CD4-positive, alpha-beta T cell (primary cell): ENCODE measurements around the gene LZTFL1. TPM values are rescaled to one million over a fixed set of nuclear protein-coding genes. Genes with fewer than 3 reads are reported as not detected.

Experiments
- ATAC-seq: fragments of 200-7000 bp; cut with Tn5 transposase; one replicate; pipeline ENCODE4 v1.10.0; 2022; ENCODE audit warnings: mild to moderate bottlenecking; ENCODE audit not compliant: poor library complexity
- CTCF ChIA-PET: fragments of 350-600 bp; sonication (Branson Sonifier 250); formaldehyde crosslinking; loops from one replicate; lab custom pipeline; 2021; ENCODE audit warnings: antibody characterized with exemption, inconsistent platforms; lab: Charles Lee
- POLR2A ChIA-PET: fragments of 350-600 bp; sonication (Branson Sonifier 250); formaldehyde crosslinking; loops from one replicate; lab custom pipeline; 2021; ENCODE audit warnings: antibody characterized with exemption, inconsistent platforms; lab: Charles Lee
- DNase-seq, 14 experiments: peaks; one replicate each; pipeline ENCODE4 v3.0.0-alpha.2; 2013 to 2020; ENCODE audit warnings: mixed read lengths in 2 of 14
- H3K27ac ChIP-seq, 2 donors: one replicate each; pipeline versions ENCODE4 v1.5.1 to v1.7.0; 2013; ENCODE audit warnings: low read length in 2 of 2, low read depth in 1 of 2, mild to moderate bottlenecking in 1 of 2
- H3K27me3 ChIP-seq, 2 experiments: 1 replicate in 1 of 2; 2 replicates in 1 of 2; pipeline versions ENCODE4 v1.6.1 to v1.7.0; 2013; ENCODE audit warnings: low read length in 2 of 2, control low read depth in 1 of 2, mild to moderate bottlenecking in 1 of 2, moderate library complexity in 1 of 2; ENCODE audit not compliant: insufficient read depth in 2 of 2, control insufficient read depth in 1 of 2
- H3K36me3 ChIP-seq: one replicate; pipeline ENCODE4 v1.6.1; 2013; ENCODE audit warnings: low read length, control low read depth; ENCODE audit not compliant: insufficient read depth
- H3K4me1 ChIP-seq: one replicate; pipeline ENCODE4 v1.6.1; 2013; ENCODE audit warnings: low read length, control low read depth; ENCODE audit not compliant: insufficient read depth
- H3K4me3 ChIP-seq: one replicate; pipeline ENCODE4 v1.5.1; 2013; ENCODE audit warnings: mild to moderate bottlenecking, low read length, moderate library complexity
- H3K9me3 ChIP-seq, 2 experiments: 1 replicate in 1 of 2; 2 replicates in 1 of 2; pipeline versions ENCODE4 v1.6.1 to v1.7.0; 2013; ENCODE audit warnings: low read length in 2 of 2, mild to moderate bottlenecking in 2 of 2, control low read depth in 1 of 2, moderate library complexity in 1 of 2; ENCODE audit not compliant: control insufficient read depth in 1 of 2, insufficient read depth in 1 of 2
- H3K27ac Mint-ChIP-seq: one replicate; pipeline ENCODE4 v1.8.0; 2020; ENCODE audit warnings: mixed read lengths
- H3K27me3 Mint-ChIP-seq: one replicate; pipeline ENCODE4 v1.8.0; 2021; ENCODE audit warnings: mixed read lengths
- H3K36me3 Mint-ChIP-seq: one replicate; pipeline ENCODE4 v1.8.0; 2021; ENCODE audit warnings: low read depth, mixed read lengths
- H3K4me1 Mint-ChIP-seq: one replicate; pipeline ENCODE4 v1.8.0; 2021; ENCODE audit warnings: low read depth, mixed read lengths
- H3K4me3 Mint-ChIP-seq: one replicate; pipeline ENCODE4 v1.8.0; 2020; ENCODE audit warnings: mild to moderate bottlenecking, mixed read lengths
- H3K9me3 Mint-ChIP-seq: one replicate; pipeline ENCODE4 v1.8.0; 2020; ENCODE audit warnings: mixed read lengths
- CTCF ChIP-seq: fragments of 200-600 bp; IDR thresholded peaks from one replicate; pipeline ENCODE4 v1.8.0; 2022; ENCODE audit warnings: antibody characterized with exemption, mild to moderate bottlenecking
- intact Hi-C, 2 experiments: fragments of 100-400 bp; cut with DNase I in 1 of 2; cut with micrococcal nuclease in 1 of 2; formaldehyde crosslinking; loops; one replicate each; pipeline versions ENCODE4 v1.15.1 to v1.9.0; 2023 to 2025; cut with DNase I, micrococcal nuclease
- total RNA-seq, 174 experiments: library from RNA in 2 of 174; stranded (reverse) in 2 of 174; gene quantifications; one replicate each; pipeline ENCODE4 v1.2.3 and lab custom pipeline; 2021 to 2026

Gene LZTFL1
- total RNA-seq, 2 experiments from 2014 or later, result 9.6 to 10.0 TPM

DNA sequence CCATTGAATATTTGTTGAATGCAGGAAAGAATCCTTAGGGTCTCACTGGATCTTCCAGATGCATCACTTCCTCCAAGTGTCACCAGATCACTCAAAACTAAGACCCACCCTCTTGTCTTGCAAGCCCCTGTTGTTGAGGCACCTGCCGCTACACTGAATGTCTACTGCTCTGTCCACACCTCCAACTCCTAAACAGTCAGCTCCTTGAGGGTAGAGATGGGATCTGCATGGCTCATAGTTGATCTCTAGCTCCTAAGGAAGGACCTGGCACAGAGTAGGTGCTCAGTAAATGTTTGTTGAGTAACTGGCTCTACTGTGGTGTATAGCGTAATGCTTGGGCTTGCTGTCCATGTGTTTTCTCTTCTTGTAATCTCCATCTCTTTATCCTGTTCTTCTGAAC is 54.4 kb downstream of the LZTFL1 start:
- no peak for TF ChIP-seq CTCF
- Mint-ChIP-seq H3K27me3 (peaks cover 7% of the 10 kb centered on the region), H3K4me1 (no peaks in the 10 kb centered on the region), H3K27ac (no peak overlapping the region), H3K9me3 (peaks cover 6% of the 10 kb centered on the region), H3K36me3 (no peaks in the 10 kb centered on the region), H3K4me3 (no peak overlapping the region)
- ChIA-PET POLR2A (no interaction called here), CTCF (no interaction called here)
- ATAC-seq (no peak), DNase-seq (no peak)
- no peak overlapping the region for H3K4me3 ChIP-seq
- peaks cover 0 to 7% of the 10 kb centered on the region in 2 experiments for H3K9me3 ChIP-seq
- no peak overlapping the region for H3K27ac ChIP-seq
- H3K4me1 ChIP-seq, result no peaks in the 10 kb centered on the region
- H3K27me3 ChIP-seq, result no peaks in the 10 kb centered on the region
- intact Hi-C loops, result no loop called here
- no peaks in the 10 kb centered on the region for H3K36me3 ChIP-seq

DNA sequence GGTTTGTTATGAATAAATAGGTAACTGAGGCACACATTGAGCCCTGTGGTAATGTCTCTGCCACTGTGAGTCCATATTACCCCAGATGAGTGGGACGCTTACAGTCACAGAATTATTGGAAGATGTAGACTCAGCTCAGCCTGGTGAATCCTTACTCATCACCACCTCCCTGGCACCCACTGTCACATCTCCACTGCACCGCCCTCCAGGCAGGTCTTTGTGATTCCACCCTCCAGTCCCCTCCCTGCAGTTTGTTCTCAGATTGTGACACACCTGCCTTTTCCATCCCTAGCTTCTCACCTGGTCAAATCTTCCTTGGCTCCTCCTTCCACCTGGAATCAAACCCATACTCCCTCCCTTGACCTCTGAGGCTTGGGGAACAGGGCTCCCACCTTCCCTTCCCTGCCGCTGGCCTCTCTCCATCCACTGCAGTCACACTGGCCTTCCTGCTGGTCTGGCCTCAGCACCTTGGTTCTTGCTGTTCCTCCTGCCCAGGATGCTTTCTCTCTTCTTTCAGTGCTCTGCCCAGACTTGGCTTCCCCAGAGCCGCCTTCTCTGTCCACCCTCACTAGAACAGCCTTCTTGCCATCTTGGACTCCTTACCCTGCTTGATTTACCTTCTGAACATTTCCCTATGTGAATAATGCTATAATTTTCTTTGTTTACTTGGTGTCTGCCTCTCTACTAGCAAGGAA is 55.0 kb downstream of the LZTFL1 start:
- Histone ChIP-seq H3K36me3 (no peaks in the 10 kb centered on the region), H3K4me3 (no peak overlapping the region), H3K27ac (no peak overlapping the region), H3K4me1 (no peaks in the 10 kb centered on the region), H3K9me3 (peaks cover 0 to 7% of the 10 kb centered on the region in 2 experiments), H3K27me3 (no peaks in the 10 kb centered on the region)
- DNase-seq, result no peak
- ChIA-PET POLR2A (no interaction called here), CTCF (no interaction called here)
- TF ChIP-seq CTCF, result no peak
- H3K27me3 Mint-ChIP-seq, result peaks cover 7% of the 10 kb centered on the region
- H3K9me3 Mint-ChIP-seq, result peaks cover 6% of the 10 kb centered on the region
- H3K36me3 Mint-ChIP-seq, result no peaks in the 10 kb centered on the region
- H3K27ac Mint-ChIP-seq, result no peak overlapping the region
- intact Hi-C loops, result no loop called here
- ATAC-seq, result no peak
- no peak overlapping the region for H3K4me3 Mint-ChIP-seq
- no peaks in the 10 kb centered on the region for H3K4me1 Mint-ChIP-seq

GRCh38 chr3:45785605-45786150 is 56.2 kb downstream of the LZTFL1 start:
- intact Hi-C loops, result no loop called here
- no peak overlapping the region for H3K27ac ChIP-seq
- CTCF ChIA-PET, result no interaction called here
- Mint-ChIP-seq H3K36me3 (no peaks in the 10 kb centered on the region), H3K4me3 (no peak overlapping the region), H3K27ac (no peak overlapping the region), H3K9me3 (peaks cover 6% of the 10 kb centered on the region), H3K27me3 (no peaks in the 10 kb centered on the region), H3K4me1 (no peaks in the 10 kb centered on the region)
- DNase-seq (no peak), ATAC-seq (no peak)
- H3K36me3 ChIP-seq, result no peaks in the 10 kb centered on the region
- H3K9me3 ChIP-seq, result peaks cover 0 to 7% of the 10 kb centered on the region in 2 experiments
- no peaks in the 10 kb centered on the region for H3K27me3 ChIP-seq
- no peaks in the 10 kb centered on the region for H3K4me1 ChIP-seq
- POLR2A ChIA-PET, result interaction anchor here (0.7 kb wide), 1 partner anchor 19 kb away, joined by 3 read pairs; no protein-coding TSS in a partner anchor
- H3K4me3 ChIP-seq, result no peak overlapping the region
- no peak for TF ChIP-seq CTCF
